GM21390 (cell line): ENCODE data around the gene IGSF22.
A peak's percentile ranks its signal among the peaks of the same experiment; 100 is the strongest.

Experiments
- ATAC-seq: cut with Tn5 transposase; IDR thresholded peaks from one replicate; pipeline ENCODE4 v1.9.1; 2021; ENCODE audit not compliant: unreplicated experiment

IGSF22 gene

GRCh38 chr11:18726040-18726439 lies at the start of gene IGSF22:
Gene IGSF22 (minus strand): TSS chr11:18726188. CDS start chr11:18724236, 1,952 bp downstream.
- no peak for ATAC-seq

DNA sequence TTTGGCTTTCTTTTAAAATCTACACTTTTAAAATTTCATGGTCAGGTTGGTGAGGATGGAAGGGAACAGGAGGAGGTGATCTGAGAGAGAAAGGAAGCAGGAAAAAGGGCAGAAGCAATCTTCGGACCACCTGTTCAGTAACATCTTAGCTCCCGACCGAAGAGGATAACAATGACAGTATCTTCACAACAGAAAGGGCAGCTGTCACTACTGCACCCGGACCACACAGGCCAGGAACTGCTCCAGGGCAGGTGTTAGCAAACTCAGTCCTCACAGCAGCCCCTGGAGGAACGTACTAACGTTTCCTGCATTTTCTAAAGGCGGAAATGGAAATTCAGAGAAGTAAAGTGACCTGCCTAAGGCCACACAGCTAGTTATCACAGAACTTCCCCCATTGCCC lies 48.8 kb upstream of the IGSF22 start:
- no peak for ATAC-seq

DNA sequence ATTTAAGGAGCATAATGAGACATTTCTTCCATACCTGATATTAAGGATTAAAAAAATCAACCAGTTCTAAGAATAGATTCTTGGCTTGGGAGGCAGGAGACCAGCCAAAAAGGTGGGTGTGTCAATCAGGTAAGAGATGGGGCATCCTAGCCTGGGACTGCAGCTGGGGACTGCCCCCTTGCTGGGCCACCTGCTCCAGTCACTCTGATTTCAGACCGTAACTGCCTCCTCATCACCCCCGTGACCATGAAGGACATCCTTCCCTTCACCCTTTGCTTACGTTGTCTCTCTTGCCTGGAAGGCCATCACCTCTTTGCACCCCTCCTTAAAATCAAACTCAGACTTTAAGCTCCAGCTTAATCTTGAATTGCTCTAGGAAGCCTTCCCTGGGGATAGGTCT lies 47.7 kb upstream of the IGSF22 start:
- ATAC-seq = no peak

DNA sequence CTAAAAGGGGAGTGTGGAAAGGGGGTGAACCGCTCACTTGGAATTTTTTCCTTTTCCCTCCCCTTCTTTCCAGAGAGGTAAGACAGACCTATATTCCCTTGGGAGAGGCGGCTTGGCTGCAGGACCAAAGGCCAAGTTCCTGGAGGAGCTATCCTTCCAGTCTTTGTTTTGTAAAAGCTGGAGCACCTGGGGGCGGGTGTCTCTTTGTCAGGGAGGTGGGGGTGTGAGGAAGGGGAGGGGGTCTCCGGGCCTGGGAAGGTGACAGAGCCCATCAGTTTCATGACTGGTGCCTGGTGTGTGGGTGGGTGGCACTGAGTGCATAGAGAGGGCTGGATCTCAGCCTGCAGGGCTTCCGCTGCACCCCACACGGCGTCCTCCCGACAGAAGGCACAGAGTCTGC lies 47.1 kb upstream of the IGSF22 start:
- no peak for ATAC-seq

- ATAC-seq = no peak
Measured at GRCh38 chr11:18772211-18772610, 46.2 kb upstream of the IGSF22 start.

GRCh38 chr11:18771266-18772035 lies 45.5 kb upstream of the IGSF22 start:
- ATAC-seq = no peak

DNA sequence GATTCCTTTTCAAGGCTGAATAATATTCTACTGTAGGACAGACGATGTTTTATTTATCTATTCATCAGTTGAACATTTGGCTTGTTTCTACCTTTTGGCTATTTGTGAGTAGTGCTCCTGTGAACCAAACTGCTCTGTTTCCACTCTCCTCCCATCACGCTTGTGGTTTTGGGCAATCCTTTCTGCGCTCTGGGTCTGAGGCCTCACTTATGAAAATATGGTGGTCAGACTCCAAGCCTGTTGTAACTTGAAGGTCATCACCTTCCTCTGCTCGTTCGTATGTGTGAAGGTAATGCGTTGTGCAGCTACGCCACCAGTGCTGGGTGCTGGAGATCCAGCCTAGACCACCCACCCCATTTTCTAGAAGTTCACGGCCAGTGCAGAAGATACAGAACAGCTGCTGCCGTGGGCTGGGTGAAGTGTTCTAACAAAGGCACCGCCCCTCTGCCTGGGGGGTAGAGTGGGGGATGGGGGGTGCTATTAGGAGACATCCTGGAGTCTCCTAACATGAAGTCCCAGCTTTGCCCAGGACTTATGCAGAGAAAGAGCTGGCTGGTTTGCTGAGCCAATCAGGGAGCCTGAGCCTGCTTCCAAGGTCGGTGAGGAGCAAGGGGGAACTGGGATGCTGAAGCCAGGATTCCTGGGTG lies 44.6 kb upstream of the IGSF22 start:
- no peak for ATAC-seq

GRCh38 chr11:18769802-18770456 lies 43.9 kb upstream of the IGSF22 start:
- ATAC-seq = peak; percentile 46

GRCh38 chr11:18768978-18769377 lies 43.0 kb upstream of the IGSF22 start:
- no peak for ATAC-seq

DNA sequence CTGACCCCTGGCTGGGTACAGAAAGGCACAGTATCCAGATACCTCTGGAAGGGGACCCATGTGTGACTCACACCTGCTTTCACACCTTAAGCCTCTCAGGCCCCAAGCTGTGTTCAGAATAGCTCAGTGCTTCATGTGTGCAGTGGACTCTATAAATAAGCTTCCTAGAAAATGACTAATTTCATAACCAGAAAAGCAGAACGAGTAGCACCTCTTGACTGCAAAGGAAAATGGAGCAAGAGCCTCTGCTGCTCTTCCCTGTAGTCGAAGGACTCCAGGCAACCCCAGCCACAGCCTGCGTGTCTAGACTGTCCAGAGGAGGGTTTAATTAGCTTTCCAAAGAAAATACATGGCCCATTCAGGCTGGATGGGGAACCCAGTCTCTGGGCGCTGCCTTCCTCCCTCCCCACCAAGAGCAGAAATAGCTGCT lies 42.5 kb upstream of the IGSF22 start:
- ATAC-seq = peak; percentile 92

GRCh38 chr11:18766015-18766414 lies 40.0 kb upstream of the IGSF22 start:
- ATAC-seq = no peak

GRCh38 chr11:18765554-18765953 lies 39.6 kb upstream of the IGSF22 start:
- no peak for ATAC-seq

DNA sequence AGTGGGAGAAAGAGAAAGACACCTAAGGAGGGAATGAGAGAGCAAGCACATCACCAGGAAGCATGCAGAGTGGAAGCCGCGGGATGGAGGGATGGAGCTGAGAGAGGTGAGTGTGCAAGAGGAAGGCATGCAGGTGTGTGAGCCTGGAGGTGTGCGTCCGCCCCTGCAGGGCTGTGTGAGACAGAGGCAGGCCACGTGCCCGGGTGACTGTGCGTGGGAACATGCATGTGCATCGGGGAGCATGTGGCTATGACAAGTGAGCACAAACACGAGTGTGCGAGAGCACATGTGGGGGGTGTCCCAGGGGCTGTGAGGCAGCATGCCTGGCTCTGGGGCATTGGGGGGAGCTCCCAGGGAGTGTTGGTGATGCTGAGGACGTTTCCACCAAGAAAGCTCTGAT lies 35.8 kb upstream of the IGSF22 start:
- no peak for ATAC-seq

DNA sequence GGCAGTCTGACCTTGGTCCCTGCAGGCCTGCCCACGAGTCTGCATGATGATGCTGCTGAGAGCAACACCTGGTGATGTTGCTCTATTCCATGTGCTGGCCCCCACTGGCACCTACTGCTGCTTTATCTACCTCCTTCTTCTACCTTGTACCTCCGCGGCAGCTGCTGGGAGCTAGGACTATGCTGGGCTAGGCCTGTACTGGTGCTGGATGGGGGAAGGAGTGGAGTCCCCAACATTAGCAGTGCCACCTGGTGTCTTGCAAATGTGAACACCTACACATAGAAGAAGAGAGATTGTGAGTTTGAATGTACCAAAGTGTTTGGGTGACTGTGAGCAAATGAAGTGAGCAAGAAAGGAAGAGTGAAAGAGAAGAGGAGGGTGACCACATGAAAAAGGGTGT lies 35.2 kb upstream of the IGSF22 start:
- ATAC-seq = no peak

DNA sequence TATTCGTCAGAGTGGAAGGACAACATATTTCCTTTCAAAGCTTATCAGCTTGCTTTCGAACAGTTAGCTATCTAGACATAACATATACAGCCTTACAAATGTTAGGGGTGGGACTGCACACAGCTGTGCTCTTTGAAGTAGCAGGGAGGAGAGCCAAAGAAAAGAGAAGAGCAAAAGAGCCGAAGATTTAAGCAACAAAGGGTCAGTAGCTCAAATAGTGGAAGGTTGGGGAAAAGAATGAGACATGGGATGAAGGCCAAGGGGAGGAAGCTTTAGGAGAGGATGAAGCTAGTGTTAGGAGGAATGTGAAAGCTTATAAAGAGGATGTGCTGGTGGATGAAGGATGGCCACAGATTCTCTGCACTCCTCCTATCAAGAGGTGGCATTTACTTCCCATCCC lies 31.8 kb upstream of the IGSF22 start:
- no peak for ATAC-seq

GRCh38 chr11:18756889-18757288 lies 30.9 kb upstream of the IGSF22 start:
- no peak for ATAC-seq

- no peak for ATAC-seq
Measured at GRCh38 chr11:18754308-18754707, 28.3 kb upstream of the IGSF22 start.

- ATAC-seq = no peak
Measured at GRCh38 chr11:18752502-18752901, 26.5 kb upstream of the IGSF22 start.

GRCh38 chr11:18750944-18751343 lies 25.0 kb upstream of the IGSF22 start:
- ATAC-seq = no peak

DNA sequence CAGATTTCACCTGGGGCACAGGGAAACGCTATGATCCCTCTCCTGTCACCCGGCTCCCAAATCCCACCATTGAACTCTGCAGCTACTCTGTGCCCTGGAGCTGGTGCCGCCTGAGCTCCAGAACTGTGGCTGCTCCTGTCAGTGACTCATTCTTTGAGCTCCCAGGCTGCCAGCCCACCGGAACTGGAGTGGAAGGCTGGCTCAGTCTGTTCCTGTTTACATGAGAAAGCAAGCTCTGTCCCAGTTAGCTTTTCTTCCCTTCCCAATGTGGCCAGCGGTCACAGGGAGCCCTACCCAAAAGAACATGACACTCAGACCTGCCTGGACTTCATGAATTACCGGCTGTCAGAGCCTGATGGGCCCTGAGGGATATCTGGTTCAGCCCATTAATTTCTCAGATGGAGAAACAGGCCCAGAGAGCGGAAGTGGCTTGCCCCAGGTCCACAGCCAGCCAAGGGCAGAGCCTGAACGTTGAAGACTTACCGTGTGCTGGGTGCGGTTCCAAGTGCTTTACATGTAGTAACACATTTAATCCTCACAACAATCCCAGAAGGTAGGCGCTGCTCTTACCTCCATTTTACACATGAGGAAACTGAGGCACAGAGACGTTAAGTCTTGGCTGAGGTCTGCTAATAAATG lies 23.8 kb upstream of the IGSF22 start:
- no peak for ATAC-seq

DNA sequence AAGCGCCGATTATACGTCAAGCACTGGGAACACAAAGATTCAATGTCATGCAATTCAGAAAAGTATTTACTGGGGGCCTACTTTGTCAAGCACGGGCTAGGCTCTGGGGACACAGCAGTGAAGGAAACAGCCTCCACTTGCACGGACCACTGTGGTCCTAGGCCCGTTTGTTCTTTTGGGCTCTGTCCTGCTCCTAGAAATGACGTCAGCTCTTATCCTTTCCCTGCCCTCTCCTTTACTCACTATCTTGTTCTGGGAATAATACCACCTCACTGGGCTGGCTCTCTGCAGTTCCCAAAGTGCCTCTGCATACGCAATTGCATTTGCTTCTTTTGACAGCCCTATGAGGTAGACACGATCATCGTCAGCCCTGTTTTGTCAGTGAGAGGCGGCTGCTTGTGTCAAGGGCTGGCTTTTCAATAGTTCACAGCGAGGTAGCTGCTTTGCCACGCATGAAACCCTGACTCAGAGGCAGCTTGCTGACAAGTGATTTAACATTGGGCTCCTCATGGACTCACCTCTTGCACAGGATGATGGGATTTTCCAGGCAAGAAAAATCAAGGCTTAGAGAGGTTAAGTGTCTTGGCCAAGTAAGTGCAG lies 22.9 kb upstream of the IGSF22 start:
- ATAC-seq = no peak
